Cardiac fibroblast (primary cell): ENCODE measurements around the gene ACIN1.
A peak's percentile ranks its signal among the peaks of the same experiment; 100 is the strongest.

ENCODE experiments used
- DNase-seq, 2 donors: peaks; one replicate each; pipeline versions ENCODE4 v3.0.0 to v3.0.0-alpha.2; 2010; ENCODE audit warnings: low read depth in 2 of 2
- H3K4me3 ChIP-seq, 2 donors: replicated peaks in 1 of 2; 1 replicate in 1 of 2; 2 replicates in 1 of 2; pipeline ENCODE4 v1.5.1; 2011; ENCODE audit warnings: low read depth in 2 of 2, low read length in 2 of 2, mild to moderate bottlenecking in 2 of 2, moderate library complexity in 1 of 2
- CTCF ChIP-seq: IDR thresholded peaks from one replicate; pipeline ENCODE4 v1.5.1; 2011; ENCODE audit warnings: low read depth, mild to moderate bottlenecking, low read length, inconsistent platforms

Gene ACIN1

GRCh38 chr14:23124337-23124954 is 29.5 kb upstream of the ACIN1 start:
- TF ChIP-seq CTCF, result no peak
- no peak for DNase-seq
- no peak overlapping the region for H3K4me3 ChIP-seq

GRCh38 chr14:23123419-23123818 is 28.5 kb upstream of the ACIN1 start:
- H3K4me3 ChIP-seq, result no peak overlapping the region
- DNase-seq, result peak in 1 of 2 donors; percentile 34
- TF ChIP-seq CTCF, result no peak

- DNase-seq, result no peak
- H3K4me3 ChIP-seq, result no peak overlapping the region
- TF ChIP-seq CTCF, result no peak
These were observed 27.1 kb upstream of the ACIN1 start for GRCh38 chr14:23122086-23122485.

- TF ChIP-seq CTCF, result no peak
- peak; percentile 44 to 94 for DNase-seq
- no peak overlapping the region for H3K4me3 ChIP-seq
These were observed 26.4 kb upstream of the ACIN1 start for GRCh38 chr14:23121361-23121771.

GRCh38 chr14:23120541-23121251 is 25.8 kb upstream of the ACIN1 start:
- H3K4me3 ChIP-seq, result no peak overlapping the region
- peak; percentile 87 to 92 for DNase-seq
- TF ChIP-seq CTCF, result peak; percentile 100

GRCh38 chr14:23119363-23120327 is 24.7 kb upstream of the ACIN1 start:
- H3K4me3 ChIP-seq, result no peak overlapping the region
- TF ChIP-seq CTCF, result no peak
- no peak for DNase-seq
